Activated CD4-positive, CD25-positive, alpha-beta regulatory T cell treated with anti-CD3 and anti-CD28 coated beads, Interleukin-2, amount 50 U/mL, for 16 hours (primary cell): ENCODE results near the gene CELF4.
"Not testable (repeated sequence)": the region's sequence is repeated elsewhere in the genome, so short reads cannot be mapped to it uniquely, and the experiment has no call there.

Experiments
- DNase-seq: peaks from one replicate; pipeline ENCODE4 v3.0.0-alpha.2; 2020; ENCODE audit warnings: low read depth, low spot score

Gene CELF4

DNA sequence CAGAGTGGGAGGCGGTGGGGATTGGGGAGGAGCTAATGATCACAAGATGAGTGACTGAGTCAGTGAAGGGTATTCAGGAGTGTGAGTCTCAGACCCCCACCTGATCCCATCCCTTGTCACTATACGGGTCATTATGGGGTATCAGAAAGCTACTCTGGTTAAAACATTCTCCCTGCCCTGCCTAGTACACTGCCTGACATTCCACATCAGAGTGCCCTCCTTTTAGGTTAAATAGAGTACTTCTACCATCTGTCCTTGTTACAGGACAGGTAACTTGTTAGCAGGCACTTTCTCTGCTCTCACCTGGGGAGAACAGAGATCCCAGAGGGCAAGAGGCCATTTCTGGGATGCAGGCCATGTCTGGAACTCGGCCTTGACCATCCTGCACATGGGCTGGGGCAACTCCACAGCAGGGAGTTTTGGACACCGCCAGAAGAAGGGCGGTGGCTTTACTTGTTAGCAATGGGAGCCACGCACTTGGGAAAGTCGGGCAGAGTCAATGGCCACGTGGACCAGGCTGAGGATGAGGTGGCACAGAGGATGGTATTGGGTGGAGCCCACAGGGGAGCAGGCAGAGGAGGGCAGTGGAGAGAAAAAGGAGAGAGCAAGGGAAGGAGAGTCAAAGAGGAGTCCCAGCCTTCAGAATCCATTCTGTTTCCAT is 98.5 kb downstream of the CELF4 start:
- no peak for DNase-seq

DNA sequence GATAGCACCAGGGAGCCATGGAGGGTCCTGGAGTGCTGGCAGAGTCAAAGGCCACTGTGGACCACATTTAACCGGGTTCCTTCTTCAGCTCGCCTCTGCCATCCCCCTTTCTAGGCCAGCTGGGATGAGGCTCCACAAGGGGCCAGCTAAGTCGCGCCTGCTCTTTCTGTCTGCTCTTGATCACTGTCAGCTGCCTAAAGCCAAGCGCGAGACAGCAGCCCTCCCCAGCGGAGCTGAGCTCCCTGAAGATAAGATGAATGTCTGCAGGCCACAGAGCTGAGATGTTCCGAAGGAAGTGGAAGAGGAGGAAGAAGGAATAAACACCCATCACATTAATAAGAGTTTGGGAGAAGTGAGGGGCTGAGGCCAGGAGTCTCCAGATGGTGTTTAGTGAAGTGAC is 99.6 kb downstream of the CELF4 start:
- DNase-seq: no peak

DNA sequence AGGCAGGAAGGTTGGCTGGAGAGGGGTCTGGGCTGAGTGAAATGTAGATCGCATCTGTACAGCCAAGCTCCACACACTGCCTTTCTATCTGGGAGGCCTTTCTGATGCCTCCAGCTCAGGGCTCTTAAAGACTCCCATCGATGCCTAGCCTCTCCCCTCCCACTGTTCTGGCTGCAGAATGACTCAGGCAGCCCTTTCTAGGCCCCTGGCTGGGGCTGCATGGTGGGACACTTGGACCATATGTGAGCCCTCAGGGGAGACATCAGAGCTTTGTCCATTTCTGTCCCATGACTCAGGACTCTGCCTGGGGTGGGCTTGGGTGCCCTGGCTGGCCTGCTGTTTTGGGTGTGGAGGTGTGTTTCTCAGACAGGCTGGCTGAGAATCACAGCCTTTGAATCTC is 101.3 kb downstream of the CELF4 start:
- DNase-seq: no peak

GRCh38 chr18:37461329-37461728 is 104.3 kb downstream of the CELF4 start:
- DNase-seq: not testable (repeated sequence)

GRCh38 chr18:37460604-37461003 is 105.0 kb downstream of the CELF4 start:
- DNase-seq: no peak

DNA sequence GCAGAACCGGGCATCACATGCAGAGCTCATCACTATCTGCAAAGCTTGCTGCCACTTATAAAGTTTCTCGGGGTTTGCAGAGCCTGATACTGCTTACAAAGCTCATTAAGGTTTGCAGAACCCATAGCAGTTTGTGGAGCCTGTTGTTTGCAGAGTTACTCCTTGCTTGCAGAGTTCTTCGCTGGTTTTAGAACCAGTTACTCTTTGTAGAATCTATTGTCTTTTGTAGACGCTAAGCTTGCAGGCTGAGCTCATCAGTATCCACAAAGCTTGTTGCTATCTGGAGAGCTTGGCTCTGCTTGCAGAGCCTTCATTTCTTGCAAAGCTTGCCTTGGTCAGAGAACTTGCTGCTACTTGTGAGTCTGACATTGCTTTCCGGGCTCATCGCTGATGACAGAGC is 106.9 kb downstream of the CELF4 start:
- DNase-seq: no peak

GRCh38 chr18:37457753-37458152 is 107.8 kb downstream of the CELF4 start:
- DNase-seq: no peak

- DNase-seq: no peak
Observed at GRCh38 chr18:37457341-37457740, 108.3 kb downstream of the CELF4 start.

DNA sequence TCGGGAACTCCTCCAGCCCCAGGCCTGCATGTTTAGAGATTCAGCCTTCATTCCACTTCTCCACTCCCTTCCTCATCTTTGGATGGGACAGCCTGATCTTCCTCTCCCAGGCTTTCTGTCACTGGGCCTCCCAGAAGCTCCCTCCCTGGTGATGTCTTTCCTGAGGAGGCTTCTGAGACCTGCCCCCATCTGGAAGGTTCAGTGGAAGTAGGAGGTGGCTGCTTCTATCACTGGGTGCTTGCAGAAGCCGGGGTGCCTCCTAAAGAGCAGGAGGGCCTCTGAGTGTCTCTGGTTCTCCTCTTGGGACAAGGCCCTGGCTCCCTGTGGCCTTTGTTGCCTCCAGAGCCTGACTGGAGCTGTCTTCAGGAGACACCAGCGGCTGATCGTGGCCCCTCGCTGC is 108.7 kb downstream of the CELF4 start:
- DNase-seq: no peak

DNA sequence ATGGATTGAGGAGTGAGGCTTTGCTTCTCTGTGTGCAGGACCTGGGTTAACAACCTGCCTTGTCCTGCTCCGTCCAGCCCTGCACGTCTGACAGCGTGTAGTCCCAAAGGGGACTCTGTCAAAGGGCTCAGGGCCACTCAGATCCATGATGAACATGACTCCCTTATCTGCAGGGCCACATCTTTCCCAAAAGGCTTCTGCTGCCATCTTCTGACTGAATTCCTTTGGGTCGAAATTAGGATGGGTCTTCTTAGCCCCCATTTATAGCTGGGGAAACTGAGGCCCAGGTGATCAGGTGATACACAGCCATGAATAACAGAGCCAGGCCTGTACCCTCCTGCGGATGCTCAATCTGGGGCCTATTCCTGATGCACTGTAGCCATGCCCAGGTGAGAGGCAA is 109.2 kb downstream of the CELF4 start:
- no peak for DNase-seq

GRCh38 chr18:37453752-37454151 is 111.8 kb downstream of the CELF4 start:
- no peak for DNase-seq

- DNase-seq: no peak
Observed at GRCh38 chr18:37452682-37453385, 112.8 kb downstream of the CELF4 start.

DNA sequence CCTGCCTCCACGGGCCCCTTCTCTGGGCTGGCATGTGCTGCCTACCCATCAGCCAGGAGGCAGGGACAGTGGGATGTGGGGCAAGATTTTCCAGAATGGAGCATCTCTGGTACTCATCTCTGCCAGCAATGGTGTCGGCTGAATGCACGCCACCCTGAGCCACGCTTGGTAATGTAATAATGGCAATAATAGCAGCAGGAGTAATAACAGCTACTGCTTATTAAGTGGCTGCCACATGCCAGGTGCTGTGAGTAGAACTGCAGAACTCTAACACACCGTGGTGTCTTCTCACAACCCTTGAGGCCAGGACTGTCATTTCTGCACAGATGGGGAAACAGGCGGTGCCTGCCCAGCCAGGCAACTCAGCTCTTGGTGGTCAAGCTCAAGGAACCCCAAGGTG is 113.6 kb downstream of the CELF4 start:
- no peak for DNase-seq

DNA sequence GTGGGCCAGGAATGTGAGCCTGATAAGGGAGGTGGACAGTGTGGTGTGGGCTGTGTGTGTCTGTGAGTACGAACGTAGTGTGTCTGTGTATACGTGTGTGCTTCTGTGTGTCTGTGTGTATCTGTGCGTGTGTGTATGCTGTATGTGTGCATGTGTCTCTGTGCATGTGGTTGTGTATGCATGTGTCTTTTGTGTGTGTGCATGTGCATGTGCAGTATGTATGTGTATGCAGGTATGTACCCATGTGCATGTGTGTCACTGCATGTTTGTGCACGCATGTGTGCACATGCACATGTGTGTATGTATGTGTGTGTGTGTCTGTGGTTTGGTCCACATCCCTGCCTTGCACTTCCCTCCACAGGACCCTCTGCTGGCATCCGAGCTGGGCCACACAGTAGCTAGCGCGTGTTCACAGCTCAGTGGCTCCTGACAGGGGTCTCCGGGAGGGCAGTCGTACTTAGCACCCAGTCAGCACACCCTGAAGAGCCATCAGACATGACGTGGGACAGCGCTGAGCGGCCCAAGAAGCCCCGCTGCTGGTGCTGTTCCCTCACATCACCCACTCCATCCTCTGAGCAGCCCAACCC is 114.3 kb downstream of the CELF4 start:
- DNase-seq: no peak

DNA sequence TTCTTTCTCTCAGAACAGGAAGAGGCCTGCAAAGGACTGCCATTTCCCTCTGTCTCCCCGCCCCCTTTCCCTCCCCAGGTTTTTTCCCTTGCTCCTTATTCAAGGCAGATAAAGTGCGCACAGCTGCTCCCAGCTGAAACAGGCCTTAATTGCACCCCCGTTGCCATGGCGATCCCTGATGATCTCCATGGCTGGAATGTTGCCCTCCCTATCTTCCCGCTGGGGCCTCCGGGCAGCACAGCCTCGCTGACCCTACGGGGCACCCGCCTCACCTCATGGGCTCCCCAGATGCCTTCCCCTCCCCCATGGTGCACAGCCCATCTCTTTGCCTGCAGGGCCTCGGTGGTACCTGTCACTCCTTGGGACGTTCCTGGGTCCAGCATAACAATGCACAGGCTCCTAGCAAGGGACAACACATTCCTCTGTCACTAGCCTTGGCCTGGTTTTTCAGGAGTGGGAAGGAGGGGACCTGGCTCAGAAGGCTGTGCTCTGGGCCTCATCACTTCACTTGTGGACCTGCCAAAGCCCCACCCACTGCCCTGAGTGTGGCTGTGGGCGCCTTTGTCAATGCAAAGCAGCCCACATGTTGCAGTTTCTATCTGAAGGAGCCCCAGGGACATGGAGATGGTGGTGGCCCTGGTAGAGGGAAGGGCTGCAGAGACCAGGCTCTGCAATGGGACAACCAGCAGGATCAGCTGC is 115.0 kb downstream of the CELF4 start:
- DNase-seq: no peak

- no peak for DNase-seq
Observed at GRCh38 chr18:37449618-37450017, 116.0 kb downstream of the CELF4 start.

- DNase-seq: no peak
Observed at GRCh38 chr18:37448946-37449345, 116.7 kb downstream of the CELF4 start.

DNA sequence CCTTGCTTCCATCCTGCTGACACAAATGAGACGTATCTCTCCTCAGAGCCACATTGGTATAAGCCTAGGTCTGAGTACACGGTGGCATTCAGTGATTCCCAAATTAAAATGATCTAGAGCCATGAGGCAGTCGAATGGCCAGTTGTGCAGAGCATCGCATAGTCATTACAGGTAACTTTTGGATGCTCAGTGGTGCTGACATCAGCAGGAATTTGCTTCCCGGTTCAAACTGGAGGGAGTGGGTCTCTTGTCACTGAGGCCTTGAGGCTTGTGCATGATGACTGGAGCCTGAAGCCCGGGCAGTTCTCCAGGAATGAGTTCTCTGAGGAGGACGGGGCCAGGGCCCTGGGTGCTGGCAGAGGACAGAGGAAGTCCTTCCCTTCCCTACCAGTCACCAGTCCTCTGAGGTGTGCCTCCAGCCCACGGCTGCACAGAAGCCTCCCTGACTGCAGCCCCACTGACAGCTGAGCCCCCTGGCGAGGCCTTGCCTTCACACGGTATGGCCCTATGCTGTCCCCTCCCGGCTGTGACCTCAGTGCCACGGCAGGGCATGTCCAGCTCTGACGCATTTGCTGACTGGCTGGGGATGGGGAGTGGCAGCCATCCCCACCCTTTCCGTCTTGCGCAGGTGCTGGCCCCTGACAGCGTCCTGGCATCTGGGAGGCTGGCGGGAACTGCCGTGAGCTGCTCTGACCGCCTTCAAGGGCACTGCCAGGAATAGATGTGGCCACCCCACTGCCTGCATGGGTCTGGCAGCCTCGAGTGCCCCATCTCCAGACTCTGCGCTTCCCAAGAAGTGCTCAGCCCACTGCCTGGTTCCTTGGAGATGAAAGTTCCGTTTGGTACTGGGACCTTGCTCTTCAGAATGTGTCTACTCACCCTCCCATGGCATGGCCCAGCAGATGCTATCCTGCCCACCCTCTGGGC is 117.4 kb downstream of the CELF4 start:
- no peak for DNase-seq

DNA sequence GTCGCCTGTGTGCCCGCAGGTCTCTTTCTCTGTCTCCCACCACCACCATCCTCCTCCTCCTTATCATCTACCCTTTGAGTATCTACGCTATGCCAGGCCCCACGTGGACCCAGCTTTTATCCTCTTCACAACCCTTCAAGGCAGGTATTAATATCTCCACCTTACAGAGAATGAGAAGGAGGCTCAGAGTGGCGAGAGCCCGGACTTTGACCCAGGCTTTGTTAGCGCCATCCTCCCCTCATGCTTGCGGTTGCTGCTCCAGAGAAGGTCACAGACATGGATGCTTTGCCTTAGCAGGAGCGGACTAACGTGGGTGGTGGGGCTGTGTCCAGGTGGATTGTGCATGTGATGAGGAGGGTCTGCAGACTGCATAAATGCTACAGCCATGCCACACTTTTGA is 119.8 kb downstream of the CELF4 start:
- no peak for DNase-seq

GRCh38 chr18:37445368-37445767 is 120.2 kb downstream of the CELF4 start:
- DNase-seq: no peak

DNA sequence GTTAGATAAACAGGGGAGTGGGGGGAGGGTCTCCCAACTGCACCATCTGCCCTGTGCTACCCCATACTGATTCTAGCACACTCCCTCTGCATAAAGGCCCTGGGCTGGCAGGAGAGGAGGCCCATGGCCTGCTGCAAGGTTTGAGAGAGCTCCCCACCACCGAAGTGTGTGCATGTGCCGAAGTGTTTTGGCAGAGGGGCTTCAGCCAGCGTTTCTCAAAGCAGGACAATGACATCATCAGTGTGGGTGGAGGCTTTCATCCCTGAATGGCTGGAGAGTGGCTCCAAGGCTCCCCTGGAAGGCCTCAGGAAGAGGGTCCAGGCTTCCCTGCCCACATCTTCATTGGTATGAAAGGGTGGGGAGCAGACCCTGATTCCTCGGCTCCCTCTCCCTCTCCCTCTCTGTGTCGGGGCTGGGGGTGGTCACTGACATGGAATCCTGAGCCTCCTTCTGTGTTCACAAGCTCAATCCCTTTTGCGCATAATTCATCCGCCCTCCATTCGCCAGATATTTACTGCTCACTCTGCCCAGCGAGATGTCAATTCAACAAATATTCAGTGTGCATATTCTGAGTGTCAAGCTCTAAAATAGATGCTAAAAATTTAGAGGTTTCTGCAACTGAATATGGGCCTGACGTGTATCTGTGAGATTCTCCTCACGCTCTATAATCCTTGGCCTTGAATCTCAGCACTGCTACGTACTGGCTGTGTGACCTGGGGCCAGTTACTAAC is 122.1 kb downstream of the CELF4 start:
- no peak for DNase-seq
